Measurements from ENCODE around the gene CLSTN1.

Gene CLSTN1

DNA sequence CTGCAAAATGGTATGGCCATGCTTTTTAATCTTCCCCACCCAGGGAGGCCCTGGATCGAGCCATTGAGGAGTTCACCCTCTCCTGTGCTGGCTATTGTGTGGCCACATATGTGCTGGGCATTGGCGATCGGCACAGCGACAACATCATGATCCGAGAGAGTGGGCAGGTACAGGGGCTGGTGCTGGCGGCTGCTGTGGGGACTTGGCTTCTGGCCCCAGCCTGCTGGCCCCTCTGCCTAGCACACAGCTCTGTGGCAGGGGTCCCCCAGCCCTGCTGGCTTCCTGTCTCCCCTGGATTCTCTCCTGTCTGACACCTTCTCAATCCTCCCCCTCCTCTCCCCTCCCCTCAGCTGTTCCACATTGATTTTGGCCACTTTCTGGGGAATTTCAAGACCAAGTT is 99.8 kb downstream of the CLSTN1 start:
- TF ChIP-seq, protein P1, sequence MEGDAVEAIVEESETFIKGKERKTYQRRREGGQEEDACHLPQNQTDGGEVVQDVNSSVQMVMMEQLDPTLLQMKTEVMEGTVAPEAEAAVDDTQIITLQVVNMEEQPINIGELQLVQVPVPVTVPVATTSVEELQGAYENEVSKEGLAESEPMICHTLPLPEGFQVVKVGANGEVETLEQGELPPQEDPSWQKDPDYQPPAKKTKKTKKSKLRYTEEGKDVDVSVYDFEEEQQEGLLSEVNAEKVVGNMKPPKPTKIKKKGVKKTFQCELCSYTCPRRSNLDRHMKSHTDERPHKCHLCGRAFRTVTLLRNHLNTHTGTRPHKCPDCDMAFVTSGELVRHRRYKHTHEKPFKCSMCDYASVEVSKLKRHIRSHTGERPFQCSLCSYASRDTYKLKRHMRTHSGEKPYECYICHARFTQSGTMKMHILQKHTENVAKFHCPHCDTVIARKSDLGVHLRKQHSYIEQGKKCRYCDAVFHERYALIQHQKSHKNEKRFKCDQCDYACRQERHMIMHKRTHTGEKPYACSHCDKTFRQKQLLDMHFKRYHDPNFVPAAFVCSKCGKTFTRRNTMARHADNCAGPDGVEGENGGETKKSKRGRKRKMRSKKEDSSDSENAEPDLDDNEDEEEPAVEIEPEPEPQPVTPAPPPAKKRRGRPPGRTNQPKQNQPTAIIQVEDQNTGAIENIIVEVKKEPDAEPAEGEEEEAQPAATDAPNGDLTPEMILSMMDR (IDR thresholded peaks at IDR 0.05; ENCODE audit: insufficient read depth, missing control alignments) = no peak
- no peak for DNase-seq (ENCODE audit: insufficient read length, low spot score)
- FAIRE-seq = no peak

DNA sequence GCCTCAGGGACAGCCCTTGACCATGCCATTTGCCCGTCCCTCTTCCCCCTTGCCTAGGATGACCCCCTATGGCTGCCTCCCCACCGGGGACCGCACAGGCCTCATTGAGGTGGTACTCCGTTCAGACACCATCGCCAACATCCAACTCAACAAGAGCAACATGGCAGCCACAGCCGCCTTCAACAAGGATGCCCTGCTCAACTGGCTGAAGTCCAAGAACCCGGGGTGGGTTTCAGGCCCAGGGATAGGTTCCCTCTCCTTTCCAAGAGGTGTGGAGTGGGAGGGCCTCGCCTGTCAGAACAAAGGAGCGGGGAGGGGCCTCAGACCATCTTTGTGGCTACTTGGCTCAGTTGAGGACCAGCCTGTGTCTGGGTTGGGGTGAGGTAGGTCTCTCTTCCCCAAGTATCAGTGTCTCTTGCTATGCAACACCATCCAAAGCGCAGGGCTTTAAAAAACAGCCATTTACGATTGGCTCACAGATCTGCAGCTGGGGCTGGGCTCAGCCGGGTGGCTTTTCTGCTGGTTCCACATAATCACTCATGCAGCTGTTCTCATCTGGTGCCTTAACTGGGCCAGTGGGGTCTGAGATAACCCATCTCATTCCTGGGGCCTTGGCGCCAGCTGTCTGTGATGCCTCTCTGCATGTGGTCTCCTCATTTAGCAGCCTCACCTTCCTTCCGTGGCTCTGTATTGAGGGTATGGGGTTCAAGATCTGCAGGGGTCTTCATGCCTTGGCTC is 100.5 kb downstream of the CLSTN1 start:
- TF ChIP-seq, protein P1 (IDR thresholded peaks at IDR 0.05; ENCODE audit: insufficient read depth, missing control alignments) = no peak
- DNase-seq (ENCODE audit: insufficient read length, low spot score) (no peak), FAIRE-seq (no peak)

DNA sequence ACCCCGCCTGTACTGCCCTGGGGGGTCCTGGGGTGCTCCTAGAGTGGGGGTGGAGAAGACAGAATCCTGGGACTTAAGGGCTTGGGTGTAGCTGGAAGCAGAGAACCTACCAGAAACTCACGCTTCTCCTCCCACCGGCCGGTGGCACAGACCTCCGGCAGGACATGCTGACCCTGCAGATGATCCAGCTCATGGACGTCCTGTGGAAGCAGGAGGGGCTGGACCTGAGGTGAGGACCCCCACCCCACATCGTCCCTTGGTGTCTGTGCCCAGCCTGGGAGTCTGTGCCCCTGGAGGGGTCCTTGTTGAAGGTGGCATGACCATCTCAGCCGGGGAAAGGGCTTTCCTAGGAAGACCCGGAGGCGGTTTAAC is 101.4 kb downstream of the CLSTN1 start:
- DNase-seq (ENCODE audit: insufficient read length, low spot score) = no peak
- FAIRE-seq = no peak

DNA sequence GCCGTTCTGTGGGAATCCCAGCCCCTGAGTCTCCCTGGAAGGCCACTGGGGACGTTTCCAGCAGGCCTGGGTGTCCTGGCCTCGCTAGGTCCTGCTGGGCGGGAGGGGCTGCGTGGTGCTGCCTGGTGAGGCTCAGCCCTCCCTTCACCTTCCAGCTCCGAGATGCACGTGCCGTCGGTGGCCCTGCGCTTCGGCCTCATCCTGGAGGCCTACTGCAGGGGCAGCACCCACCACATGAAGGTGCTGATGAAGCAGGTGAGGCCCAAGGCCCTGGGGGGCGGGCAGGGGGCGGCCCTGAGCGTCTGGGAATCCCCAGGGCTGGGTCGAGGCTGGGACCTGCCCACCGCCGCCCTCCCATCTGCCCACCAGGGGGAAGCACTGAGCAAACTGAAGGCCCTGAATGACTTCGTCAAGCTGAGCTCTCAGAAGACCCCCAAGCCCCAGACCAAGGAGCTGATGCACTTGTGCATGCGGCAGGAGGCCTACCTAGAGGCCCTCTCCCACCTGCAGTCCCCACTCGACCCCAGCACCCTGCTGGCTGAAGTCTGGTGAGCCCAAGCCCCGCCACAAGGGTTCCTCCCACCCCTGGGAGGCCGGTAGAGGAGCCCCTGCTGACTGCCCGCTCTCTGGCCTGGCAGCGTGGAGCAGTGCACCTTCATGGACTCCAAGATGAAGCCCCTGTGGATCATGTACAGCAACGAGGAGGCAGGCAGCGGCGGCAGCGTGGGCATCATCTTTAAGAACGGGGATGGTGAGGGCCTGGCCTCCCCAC is 102.0 kb downstream of the CLSTN1 start:
- TF ChIP-seq, protein P1 (IDR thresholded peaks at IDR 0.05; ENCODE audit: insufficient read depth, missing control alignments) = peak; percentile 50
- DNase-seq (ENCODE audit: insufficient read length, low spot score) = no peak
- no peak for FAIRE-seq

More for the DNA sequence above, 101.4 kb downstream of the CLSTN1 start:
- TF ChIP-seq, protein P1 (IDR thresholded peaks at IDR 0.05; ENCODE audit: insufficient read depth, missing control alignments) = no peak

DNA sequence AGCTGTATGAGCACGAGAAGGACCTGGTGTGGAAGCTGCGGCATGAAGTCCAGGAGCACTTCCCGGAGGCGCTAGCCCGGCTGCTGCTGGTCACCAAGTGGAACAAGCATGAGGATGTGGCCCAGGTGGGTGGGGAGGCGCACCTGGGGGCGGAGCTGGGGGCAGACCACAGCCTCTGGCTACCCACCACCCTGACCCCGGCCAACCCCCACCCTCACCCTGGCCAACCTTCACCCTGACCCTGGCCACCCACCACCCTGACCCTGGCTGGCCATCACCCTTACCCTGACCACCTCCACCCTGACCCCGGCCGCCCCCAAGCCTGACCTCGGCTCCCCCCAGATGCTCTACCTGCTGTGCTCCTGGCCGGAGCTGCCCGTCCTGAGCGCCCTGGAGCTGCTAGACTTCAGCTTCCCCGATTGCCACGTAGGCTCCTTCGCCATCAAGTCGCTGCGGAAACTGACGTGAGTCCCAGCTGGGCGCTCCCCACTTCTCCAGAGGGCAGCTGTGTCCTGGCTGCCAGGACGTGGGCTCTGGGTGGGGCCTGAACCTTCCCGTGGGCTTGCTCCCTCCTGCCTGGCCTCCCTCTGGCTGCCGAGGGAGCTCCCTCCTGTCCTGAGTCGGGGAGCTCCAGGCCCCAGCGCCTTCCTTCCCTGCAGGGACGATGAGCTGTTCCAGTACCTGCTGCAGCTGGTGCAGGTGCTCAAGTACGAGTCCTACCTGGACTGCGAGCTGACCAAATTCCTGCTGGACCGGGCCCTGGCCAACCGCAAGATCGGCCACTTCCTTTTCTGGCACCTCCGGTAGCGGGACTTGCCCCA is 102.8 kb downstream of the CLSTN1 start:
- no peak for FAIRE-seq
- TF ChIP-seq, protein P1 (IDR thresholded peaks at IDR 0.05; ENCODE audit: insufficient read depth, missing control alignments) = no peak
- no peak for DNase-seq (ENCODE audit: insufficient read length, low spot score)

DNA sequence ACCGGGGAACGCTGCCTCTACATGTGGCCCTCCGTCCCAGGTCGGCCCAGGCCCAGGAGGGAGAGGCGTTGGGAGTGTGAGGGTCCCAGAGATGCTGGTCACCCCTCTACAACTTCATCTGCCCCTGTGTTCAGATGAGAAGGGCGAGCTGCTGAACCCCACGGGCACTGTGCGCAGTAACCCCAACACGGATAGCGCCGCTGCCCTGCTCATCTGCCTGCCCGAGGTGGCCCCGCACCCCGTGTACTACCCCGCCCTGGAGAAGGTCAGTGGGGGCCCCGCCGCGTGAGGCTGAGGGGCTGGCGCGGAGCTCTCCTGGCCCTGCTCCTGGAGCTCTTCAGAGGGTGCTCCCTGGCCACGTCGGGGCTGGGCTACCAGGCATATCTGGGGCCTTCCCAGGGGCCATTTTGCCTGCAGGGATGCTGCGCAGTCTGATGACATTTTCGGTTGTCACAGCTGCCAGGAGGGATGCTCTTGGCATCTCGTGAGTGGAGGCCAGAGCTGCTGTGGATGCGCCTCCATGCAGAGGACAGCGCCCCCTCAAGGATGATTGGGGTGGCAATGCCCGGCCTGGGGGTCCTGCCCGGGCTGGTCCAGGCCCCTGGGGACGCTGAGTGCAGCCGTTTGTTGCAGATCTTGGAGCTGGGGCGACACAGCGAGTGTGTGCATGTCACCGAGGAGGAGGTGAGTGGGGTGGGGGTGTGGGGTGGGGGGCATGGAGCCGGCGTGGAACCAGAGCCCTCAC is 103.6 kb downstream of the CLSTN1 start:
- TF ChIP-seq, protein P1 (IDR thresholded peaks at IDR 0.05; ENCODE audit: insufficient read depth, missing control alignments) = no peak
- no peak for DNase-seq (ENCODE audit: insufficient read length, low spot score)
- FAIRE-seq = no peak

Data from D721Med (cell line).